Trophoblast cell (in vitro differentiated cells and primary cell): ENCODE measurements around the gene RCBTB1.
A peak's percentile ranks its signal among the peaks of the same experiment; 100 is the strongest.
"Not testable (repeated sequence)": the region's sequence is repeated elsewhere in the genome, so short reads cannot be mapped to it uniquely, and the experiment has no call there.

Experiments used
- DNase-seq, 2 donors: peaks; one replicate each; pipeline ENCODE4 v3.0.0-alpha.2; 2016
- H2AFZ ChIP-seq: 2 replicates; pipeline ENCODE4 v1.6.1; 2013; ENCODE audit warnings: low read length, moderate library complexity, mild to moderate bottlenecking; ENCODE audit not compliant: insufficient read depth, poor library complexity
- H2AK5ac ChIP-seq: 2 replicates; pipeline ENCODE4 v1.6.1; 2013; ENCODE audit warnings: mild to moderate bottlenecking, low read length
- H2BK120ac ChIP-seq: 2 replicates; pipeline ENCODE4 v1.6.1; 2013; ENCODE audit warnings: low read length, mild to moderate bottlenecking, moderate library complexity; ENCODE audit not compliant: insufficient read depth, poor library complexity
- H2BK12ac ChIP-seq: 2 replicates; pipeline ENCODE4 v1.6.1; 2013; ENCODE audit warnings: mild to moderate bottlenecking, low read length, moderate library complexity
- H2BK5ac ChIP-seq: 2 replicates; pipeline ENCODE4 v1.6.1; 2013; ENCODE audit warnings: low read length, low read depth, moderate library complexity, mild to moderate bottlenecking; ENCODE audit not compliant: poor library complexity
- H3K14ac ChIP-seq: 2 replicates; pipeline ENCODE4 v1.6.1; 2013; ENCODE audit warnings: mild to moderate bottlenecking, low read length
- H3K18ac ChIP-seq: 2 replicates; pipeline ENCODE4 v1.6.1; 2013; ENCODE audit warnings: mild to moderate bottlenecking, low read length
- H3K23ac ChIP-seq: 2 replicates; pipeline ENCODE4 v1.6.1; 2013; ENCODE audit warnings: low read length
- H3K27ac ChIP-seq: 2 replicates; pipeline ENCODE4 v1.5.1; 2013; ENCODE audit warnings: low read depth, mild to moderate bottlenecking, inconsistent platforms, low read length, moderate library complexity
- H3K27me3 ChIP-seq: 2 replicates; pipeline ENCODE4 v1.6.1; 2013; ENCODE audit warnings: inconsistent platforms, mild to moderate bottlenecking, low read length, moderate library complexity; ENCODE audit not compliant: insufficient read depth
- H3K36me3 ChIP-seq, 2 experiments: 1 replicate in 1 of 2; 2 replicates in 1 of 2; pipeline ENCODE4 v1.6.1; 2013; ENCODE audit warnings: low read length in 2 of 2, mild to moderate bottlenecking in 2 of 2, moderate library complexity in 1 of 2; ENCODE audit not compliant: insufficient read depth in 2 of 2, control insufficient read depth in 1 of 2
- H3K4ac ChIP-seq: 2 replicates; pipeline ENCODE4 v1.6.1; 2013; ENCODE audit warnings: low read depth, mild to moderate bottlenecking, low read length, moderate library complexity
- H3K4me1 ChIP-seq, 2 experiments: 1 replicate in 1 of 2; 2 replicates in 1 of 2; pipeline ENCODE4 v1.6.1; 2013; ENCODE audit warnings: low read length in 2 of 2, mild to moderate bottlenecking in 2 of 2, moderate library complexity in 1 of 2; ENCODE audit not compliant: insufficient read depth in 2 of 2, control insufficient read depth in 1 of 2
- H3K4me2 ChIP-seq: 2 replicates; pipeline ENCODE4 v1.6.1; 2013; ENCODE audit warnings: inconsistent platforms, mild to moderate bottlenecking, low read length, moderate library complexity
- H3K4me3 ChIP-seq: 2 replicates; pipeline ENCODE4 v1.5.1; 2013; ENCODE audit warnings: mild to moderate bottlenecking, low read depth, low read length, inconsistent platforms
- H3K79me1 ChIP-seq: one replicate; pipeline ENCODE4 v1.6.1; 2013; ENCODE audit warnings: low read length
- H3K79me2 ChIP-seq: 2 replicates; pipeline ENCODE4 v1.6.1; 2013; ENCODE audit warnings: low read length, mild to moderate bottlenecking; ENCODE audit not compliant: control insufficient read depth, insufficient read depth, poor library complexity
- H3K9ac ChIP-seq: 2 replicates; pipeline ENCODE4 v1.6.1; 2013; ENCODE audit warnings: mild to moderate bottlenecking, low read length
- H3K9me3 ChIP-seq: 2 replicates; pipeline ENCODE4 v1.6.1; 2013; ENCODE audit warnings: low read depth, mild to moderate bottlenecking, control low read depth, inconsistent platforms, low read length; ENCODE audit not compliant: insufficient read depth
- H4K12ac ChIP-seq: 2 replicates; pipeline ENCODE4 v1.6.1; 2013; ENCODE audit warnings: low read depth, mild to moderate bottlenecking, low read length, moderate library complexity
- H4K8ac ChIP-seq: 2 replicates; pipeline ENCODE4 v1.6.1; 2013; ENCODE audit warnings: low read depth, mild to moderate bottlenecking, low read length, moderate library complexity
- H4K91ac ChIP-seq: one replicate; pipeline ENCODE4 v1.6.1; 2013; ENCODE audit warnings: low read depth, mild to moderate bottlenecking, low read length, moderate library complexity
- WGBS: extraction: QIAGEN DNeasy Blood & Tissue Kit; methylation state at CpG from one replicate; pipeline ENCODE4 v1.1.7; 2013; ENCODE audit warnings: missing lambda C conversion rate; ENCODE audit not compliant: insufficient read length, insufficient coverage; ENCODE audit errors: extremely low coverage; 5-methylcytosine and 5-hydroxymethylcytosine counted together

The RCBTB1 gene

DNA sequence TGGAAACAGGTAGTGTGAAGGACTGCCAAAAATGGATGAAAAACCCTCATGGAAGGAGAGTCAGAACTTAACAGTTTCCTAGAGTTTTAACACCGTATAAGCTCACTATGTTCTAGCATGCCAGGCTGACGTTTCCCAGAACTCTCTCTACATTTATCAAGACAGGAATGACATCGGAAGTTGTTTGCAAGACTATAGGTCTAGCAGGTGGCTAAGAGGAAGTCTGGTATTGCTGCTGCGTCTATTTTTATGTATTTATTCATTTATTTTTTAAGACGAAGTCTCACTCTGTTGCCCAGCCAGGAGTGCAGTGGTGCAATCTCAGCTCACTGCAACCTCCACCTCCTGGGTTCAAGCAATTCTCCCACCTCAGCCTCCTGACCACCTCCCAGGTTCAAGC is 22.4 kb upstream of the RCBTB1 start:
- Histone ChIP-seq H3K4ac (no peak overlapping the region), H3K9me3 (no peaks in the 10 kb centered on the region), H3K14ac (no peak overlapping the region), H3K79me1 (no peaks in the 10 kb centered on the region), H4K91ac (no peak overlapping the region), H3K79me2 (no peaks in the 10 kb centered on the region), H3K36me3 (no peaks in the 10 kb centered on the region), H3K27me3 (no peaks in the 10 kb centered on the region), H2AK5ac (no peak overlapping the region), H3K4me2 (no peak overlapping the region), H2AFZ (no peak overlapping the region), H3K27ac (no peak overlapping the region), H2BK120ac (no peak overlapping the region), H3K23ac (no peak overlapping the region), H3K4me3 (no peak overlapping the region), H3K9ac (no peak overlapping the region), H2BK12ac (no peak overlapping the region), H3K4me1 (no peaks in the 10 kb centered on the region), H4K12ac (no peak overlapping the region), H3K18ac (no peak overlapping the region), H4K8ac (no peak overlapping the region), H2BK5ac (no peak overlapping the region)
- WGBS, result no CpG with 5 or more reads among the region's 5 CpGs
- DNase-seq, result no peak

- Histone ChIP-seq H2BK120ac (no peak overlapping the region), H2AK5ac (no peak overlapping the region), H3K18ac (no peak overlapping the region), H2BK12ac (no peak overlapping the region), H3K4ac (no peak overlapping the region), H2AFZ (no peak overlapping the region), H4K91ac (no peak overlapping the region), H4K12ac (peak overlapping the region; percentile 36), H3K27ac (no peak overlapping the region), H3K9ac (no peak overlapping the region), H3K23ac (no peak overlapping the region), H3K14ac (no peak overlapping the region), H3K4me3 (no peak overlapping the region), H3K4me2 (peak overlapping the region; percentile 42), H3K36me3 (no peaks in the 10 kb centered on the region), H2BK5ac (no peak overlapping the region), H4K8ac (peak overlapping the region; percentile 7), H3K27me3 (no peaks in the 10 kb centered on the region), H3K79me2 (no peaks in the 10 kb centered on the region), H3K79me1 (no peaks in the 10 kb centered on the region), H3K4me1 (no peaks in the 10 kb centered on the region), H3K9me3 (no peaks in the 10 kb centered on the region)
- peak; percentile 89 to 92 for DNase-seq
- WGBS, result no CpG with 5 or more reads among the region's 15 CpGs
Measured at GRCh38 chr13:49606747-49607648, 21.6 kb upstream of the RCBTB1 start.

DNA sequence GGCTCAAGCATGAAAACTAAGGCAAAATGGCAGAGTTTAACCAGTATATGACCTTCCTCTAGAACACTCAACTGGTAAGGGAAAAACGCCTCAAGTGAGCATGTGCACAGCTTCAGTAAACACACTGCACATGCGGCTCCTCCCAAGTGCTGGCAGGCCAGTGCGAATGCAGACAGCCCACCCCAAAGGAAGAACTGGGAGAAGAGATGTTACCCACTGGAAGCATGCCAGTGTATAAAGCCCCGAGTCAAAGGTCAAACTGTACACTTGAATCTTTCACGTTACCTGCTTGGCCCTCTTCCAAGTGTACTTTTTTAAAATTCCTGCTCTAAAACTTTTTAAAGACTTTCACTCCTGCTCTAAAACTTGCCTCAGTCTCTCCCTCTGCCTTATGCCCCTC is 19.2 kb upstream of the RCBTB1 start:
- no peaks in the 10 kb centered on the region for H3K27me3 ChIP-seq

DNA sequence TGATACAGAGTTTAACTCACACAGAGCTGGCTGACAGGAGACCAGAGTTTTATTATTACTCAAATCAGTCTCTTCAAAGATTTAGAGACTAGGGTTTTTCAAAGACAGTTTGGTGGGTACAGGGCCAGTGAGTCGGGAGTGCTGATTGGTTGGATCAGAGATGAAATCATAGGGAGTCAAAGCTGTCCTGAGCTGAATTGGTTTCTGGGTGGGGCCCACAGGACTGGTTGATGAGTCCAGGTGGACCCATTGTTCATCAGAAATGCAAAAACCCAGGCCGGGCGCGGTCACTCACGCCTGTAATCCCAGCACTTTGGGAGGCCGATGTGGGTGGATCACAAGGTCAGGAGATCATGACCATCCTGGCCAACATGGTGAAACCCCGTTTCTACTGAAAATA is 17.3 kb upstream of the RCBTB1 start:
- H4K12ac ChIP-seq, H3K36me3 ChIP-seq, H3K4me1 ChIP-seq, H2AK5ac ChIP-seq, H3K9me3 ChIP-seq, H2BK5ac ChIP-seq, H4K8ac ChIP-seq, H3K9ac ChIP-seq, H3K27ac ChIP-seq, H3K18ac ChIP-seq, H2BK120ac ChIP-seq, H3K4me3 ChIP-seq, H2AFZ ChIP-seq, H3K79me1 ChIP-seq, H2BK12ac ChIP-seq, H3K27me3 ChIP-seq, H3K23ac ChIP-seq, DNase-seq, H3K4ac ChIP-seq, H3K14ac ChIP-seq, H4K91ac ChIP-seq, H3K4me2 ChIP-seq, H3K79me2 ChIP-seq: not testable (repeated sequence)
- no CpG with 5 or more reads among the region's 7 CpGs for WGBS

More for the DNA sequence above, 19.2 kb upstream of the RCBTB1 start:
- H3K9me3 ChIP-seq, result no peaks in the 10 kb centered on the region
- no peaks in the 10 kb centered on the region for H3K79me2 ChIP-seq
- H2AFZ ChIP-seq, result no peak overlapping the region
- H4K91ac ChIP-seq, result no peak overlapping the region
- no peak overlapping the region for H2BK120ac ChIP-seq
- H3K4me3 ChIP-seq, result no peak overlapping the region
- H3K14ac ChIP-seq, result no peak overlapping the region
- H3K36me3 ChIP-seq, result no peaks in the 10 kb centered on the region
- H3K27ac ChIP-seq, result no peak overlapping the region
- DNase-seq, result no peak
- no peak overlapping the region for H2BK5ac ChIP-seq
- H4K12ac ChIP-seq, result no peak overlapping the region
- no peak overlapping the region for H3K9ac ChIP-seq
- H2AK5ac ChIP-seq, result no peak overlapping the region
- H3K79me1 ChIP-seq, result no peaks in the 10 kb centered on the region
- no CpG with 5 or more reads among the region's 5 CpGs for whole genome bisulfite sequencing
- no peak overlapping the region for H3K18ac ChIP-seq
- H3K23ac ChIP-seq, result no peak overlapping the region
- no peaks in the 10 kb centered on the region for H3K4me1 ChIP-seq
- no peak overlapping the region for H3K4me2 ChIP-seq
- no peak overlapping the region for H2BK12ac ChIP-seq
- no peak overlapping the region for H4K8ac ChIP-seq
- H3K4ac ChIP-seq, result no peak overlapping the region
